Measurements from ENCODE around the gene PTMA. TPM values are rescaled to one million over a fixed set of nuclear protein-coding genes. Genes with fewer than 3 reads are reported as not detected.

The PTMA gene
- total RNA-seq, 1 experiment from 2014 or later, result 1,708 TPM

DNA sequence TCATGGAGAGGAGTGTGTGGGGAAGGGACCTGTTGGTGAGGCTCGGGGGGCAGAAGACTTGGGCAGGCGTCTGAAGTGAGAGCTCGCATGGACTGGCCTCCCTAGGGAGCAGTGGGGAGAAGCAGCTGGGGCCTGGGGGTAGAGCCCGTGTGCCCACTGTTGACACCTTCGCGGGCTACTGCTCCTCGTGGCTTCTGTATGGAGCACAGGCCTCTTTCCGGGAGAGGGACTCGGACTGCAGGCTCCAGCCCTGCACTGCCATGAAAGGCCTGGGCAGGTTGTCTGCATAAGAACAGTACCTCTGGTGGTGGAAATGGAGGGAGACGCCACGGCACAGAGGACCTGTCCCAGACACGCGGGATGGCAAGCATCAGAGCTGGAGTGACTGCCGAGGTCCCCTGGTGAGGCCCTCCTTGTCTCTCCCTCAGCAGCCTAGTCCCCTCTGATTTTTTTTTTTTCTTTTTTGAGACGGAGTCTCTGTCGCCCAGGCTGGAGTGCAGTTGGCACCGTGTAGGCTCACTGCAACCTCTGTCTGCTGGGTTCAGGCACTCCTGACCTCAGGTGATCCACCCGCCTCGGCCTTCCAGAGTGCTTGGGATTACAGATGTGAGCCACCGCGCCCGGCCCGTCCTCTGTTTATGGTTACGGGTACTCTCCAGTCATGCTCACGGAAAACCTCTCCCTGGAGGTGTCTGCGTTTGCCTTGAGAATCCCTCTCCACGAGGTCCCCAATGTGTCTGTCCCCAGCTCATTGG, 44.7 kb upstream of the PTMA start:
- Histone ChIP-seq H3K4me3 (ENCODE audit: low read depth, low read length, poor library complexity, severe bottlenecking) (no peak overlapping the region), H3K27ac (ENCODE audit: low read depth, low read length, poor library complexity, severe bottlenecking) (no peak overlapping the region), H3K27me3 (replicated peaks; ENCODE audit: insufficient read depth, low read depth, low read length, poor library complexity) (no peaks in the 10 kb centered on the region), H3K36me3 (ENCODE audit: insufficient read depth, low read length, poor library complexity, severe bottlenecking) (no peaks in the 10 kb centered on the region), H3K4me1 (ENCODE audit: insufficient read depth, low read length, poor library complexity, severe bottlenecking) (peaks cover 12% of the 10 kb centered on the region), H3K9me3 (ENCODE audit: low read depth, low read length, poor library complexity, severe bottlenecking) (no peaks in the 10 kb centered on the region)
- BruUV-seq (replicated peaks), result no TSS peak
- TF ChIP-seq, protein P1, sequence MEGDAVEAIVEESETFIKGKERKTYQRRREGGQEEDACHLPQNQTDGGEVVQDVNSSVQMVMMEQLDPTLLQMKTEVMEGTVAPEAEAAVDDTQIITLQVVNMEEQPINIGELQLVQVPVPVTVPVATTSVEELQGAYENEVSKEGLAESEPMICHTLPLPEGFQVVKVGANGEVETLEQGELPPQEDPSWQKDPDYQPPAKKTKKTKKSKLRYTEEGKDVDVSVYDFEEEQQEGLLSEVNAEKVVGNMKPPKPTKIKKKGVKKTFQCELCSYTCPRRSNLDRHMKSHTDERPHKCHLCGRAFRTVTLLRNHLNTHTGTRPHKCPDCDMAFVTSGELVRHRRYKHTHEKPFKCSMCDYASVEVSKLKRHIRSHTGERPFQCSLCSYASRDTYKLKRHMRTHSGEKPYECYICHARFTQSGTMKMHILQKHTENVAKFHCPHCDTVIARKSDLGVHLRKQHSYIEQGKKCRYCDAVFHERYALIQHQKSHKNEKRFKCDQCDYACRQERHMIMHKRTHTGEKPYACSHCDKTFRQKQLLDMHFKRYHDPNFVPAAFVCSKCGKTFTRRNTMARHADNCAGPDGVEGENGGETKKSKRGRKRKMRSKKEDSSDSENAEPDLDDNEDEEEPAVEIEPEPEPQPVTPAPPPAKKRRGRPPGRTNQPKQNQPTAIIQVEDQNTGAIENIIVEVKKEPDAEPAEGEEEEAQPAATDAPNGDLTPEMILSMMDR (conservative IDR thresholded peaks at IDR 0.05; ENCODE audit: low read depth, low read length), result no peak
- TF ChIP-seq EZH2 (IDR thresholded peaks at IDR 0.05; ENCODE audit: borderline replicate concordance, low read depth, low read length, poor library complexity, severe bottlenecking), result no peak
- no peak for DNase-seq (ENCODE audit: low spot score)
- CTCF ChIA-PET, result interaction anchor here (0.6 kb wide), 1 partner anchor 12 kb away, joined by 8 read pairs; no protein-coding TSS in a partner anchor
- POLR2A ChIA-PET (ENCODE audit: low non-redundant PET), result no interaction called here
- intact Hi-C loops (cut with micrococcal nuclease; ENCODE audit: unreplicated experiment), result no loop called here

DNA sequence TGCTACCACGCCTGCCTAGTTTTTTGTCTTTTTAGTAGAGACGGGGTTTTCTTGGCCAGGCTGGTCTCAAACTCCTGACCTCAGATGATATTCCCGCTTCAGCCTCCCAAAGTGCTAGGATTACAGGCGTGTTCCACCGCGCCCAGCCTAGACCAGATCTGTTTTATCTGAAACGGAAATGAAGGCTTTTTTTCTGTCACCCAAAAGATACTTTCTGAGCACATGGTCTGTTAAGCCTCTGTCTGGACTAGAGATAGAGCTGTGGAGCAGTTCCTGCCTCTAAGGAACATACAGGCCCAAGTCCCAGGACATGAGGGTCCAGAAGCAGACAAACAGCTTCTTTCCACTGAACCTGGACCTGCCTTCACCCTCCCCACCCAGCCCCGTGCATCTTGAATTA, 43.6 kb upstream of the PTMA start:
- POLR2A ChIA-PET (ENCODE audit: low non-redundant PET), result no interaction called here

DNA sequence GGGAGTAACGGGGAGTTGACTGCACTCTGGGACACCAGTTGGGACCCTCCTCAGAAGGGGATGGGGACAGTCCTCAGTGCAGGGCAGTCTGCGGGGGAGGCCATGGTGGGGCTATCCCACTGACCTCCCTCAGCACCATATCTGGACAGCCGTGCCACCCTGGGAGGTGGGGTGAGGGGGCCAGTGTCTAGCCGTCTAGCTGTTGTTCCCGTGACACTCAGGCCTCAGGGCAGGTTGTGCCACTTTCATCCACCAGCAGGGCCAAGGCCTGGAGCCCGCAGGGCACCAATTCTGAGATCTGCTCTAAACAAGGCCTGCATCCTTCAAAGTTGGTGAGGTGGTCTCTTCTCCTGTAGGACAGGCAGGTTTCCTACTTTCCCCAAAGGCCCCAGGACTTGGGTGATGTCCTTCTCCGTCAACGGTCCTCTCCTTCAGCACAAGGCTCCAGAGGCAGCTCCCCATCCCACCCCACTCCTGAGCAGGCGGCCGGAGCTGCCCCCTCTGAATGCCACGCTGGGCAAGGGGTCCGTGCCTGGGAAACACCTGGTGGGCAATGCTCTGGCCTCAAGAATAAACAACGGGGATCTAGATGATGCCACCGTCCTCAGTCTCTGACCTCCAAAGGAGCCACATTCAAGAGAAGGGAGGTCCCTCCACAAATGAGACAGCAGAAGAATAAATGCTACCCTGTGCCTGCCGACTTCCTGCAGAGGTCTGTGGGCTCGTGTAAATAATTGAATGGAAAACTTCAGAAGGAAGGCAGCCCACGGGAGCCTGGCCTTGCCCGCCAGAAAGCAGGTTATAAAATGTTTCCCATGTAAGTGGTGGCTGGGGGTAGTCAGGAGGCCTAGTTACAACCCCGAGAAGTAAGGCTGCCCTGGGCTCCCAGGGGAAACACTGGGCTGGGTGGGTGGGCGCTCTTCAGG, 42.8 kb upstream of the PTMA start:
- CTCF ChIA-PET, result no interaction called here
- intact Hi-C loops (cut with micrococcal nuclease; ENCODE audit: unreplicated experiment), result no loop called here
- Histone ChIP-seq H3K36me3 (ENCODE audit: insufficient read depth, low read length, poor library complexity, severe bottlenecking) (no peaks in the 10 kb centered on the region), H3K4me3 (ENCODE audit: low read depth, low read length, poor library complexity, severe bottlenecking) (no peak overlapping the region), H3K27ac (ENCODE audit: low read depth, low read length, poor library complexity, severe bottlenecking) (no peak overlapping the region), H3K27me3 (replicated peaks; ENCODE audit: insufficient read depth, low read depth, low read length, poor library complexity) (no peaks in the 10 kb centered on the region), H3K4me1 (ENCODE audit: insufficient read depth, low read length, poor library complexity, severe bottlenecking) (peaks cover 12% of the 10 kb centered on the region), H3K9me3 (ENCODE audit: low read depth, low read length, poor library complexity, severe bottlenecking) (no peaks in the 10 kb centered on the region)
- TF ChIP-seq EZH2 (IDR thresholded peaks at IDR 0.05; ENCODE audit: borderline replicate concordance, low read depth, low read length, poor library complexity, severe bottlenecking), result no peak
- TF ChIP-seq, protein P1 (conservative IDR thresholded peaks at IDR 0.05; ENCODE audit: low read depth, low read length), result no peak
- BruUV-seq (replicated peaks), result no TSS peak
- POLR2A ChIA-PET (ENCODE audit: low non-redundant PET), result no interaction called here
- no peak for DNase-seq (ENCODE audit: low spot score)

More for the DNA sequence above, 43.6 kb upstream of the PTMA start:
- H3K27ac ChIP-seq (ENCODE audit: low read depth, low read length, poor library complexity, severe bottlenecking), result no peak overlapping the region
- no TSS peak for BruUV-seq (replicated peaks)
- intact Hi-C loops (cut with micrococcal nuclease; ENCODE audit: unreplicated experiment), result no loop called here
- CTCF ChIA-PET, result no interaction called here
- H3K36me3 ChIP-seq (ENCODE audit: insufficient read depth, low read length, poor library complexity, severe bottlenecking), result no peaks in the 10 kb centered on the region
- no peak for DNase-seq (ENCODE audit: low spot score)
- peaks cover 12% of the 10 kb centered on the region for H3K4me1 ChIP-seq (ENCODE audit: insufficient read depth, low read length, poor library complexity, severe bottlenecking)
- no peak overlapping the region for H3K4me3 ChIP-seq (ENCODE audit: low read depth, low read length, poor library complexity, severe bottlenecking)
- no peaks in the 10 kb centered on the region for H3K9me3 ChIP-seq (ENCODE audit: low read depth, low read length, poor library complexity, severe bottlenecking)
- TF ChIP-seq, protein P1 (conservative IDR thresholded peaks at IDR 0.05; ENCODE audit: low read depth, low read length), result no peak
- TF ChIP-seq EZH2 (IDR thresholded peaks at IDR 0.05; ENCODE audit: borderline replicate concordance, low read depth, low read length, poor library complexity, severe bottlenecking), result no peak
- no peaks in the 10 kb centered on the region for H3K27me3 ChIP-seq (replicated peaks; ENCODE audit: insufficient read depth, low read depth, low read length, poor library complexity)

All from A673 (cell line).